ENCODE data around the gene GASK1A. TPM values are rescaled to one million over a fixed set of nuclear protein-coding genes. Genes with fewer than 3 reads are reported as not detected.

GASK1A gene
- total and polyA plus RNA-seq, 7 donors, result 0.92 to 32.7 (median 8.1) TPM

DNA sequence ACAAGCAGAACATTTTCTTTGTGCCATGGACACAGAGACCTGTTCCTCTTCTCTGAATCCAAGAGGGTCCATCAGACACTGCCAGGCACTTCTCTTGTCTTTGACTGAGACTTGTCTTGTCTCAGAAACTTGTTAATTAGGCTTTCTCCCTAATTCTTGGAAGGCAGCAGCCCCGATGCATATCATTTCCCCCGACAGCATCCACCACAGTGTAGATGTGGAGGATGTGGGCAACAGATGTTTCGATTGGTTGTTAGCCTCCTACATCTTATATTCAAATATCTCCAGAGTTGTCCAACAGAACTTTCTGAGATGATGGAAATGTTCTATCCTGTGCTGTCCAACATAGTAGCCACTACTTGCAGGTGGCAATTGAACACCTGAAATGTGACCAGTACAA lies 15.5 kb downstream of the GASK1A start:
- peaks cover 0 to 40% (median 23%) of the 10 kb centered on the region in 4 donors for H3K4me1 ChIP-seq
- DNase-seq, result no peak
- no peaks in the 10 kb centered on the region for H3K36me3 ChIP-seq
- H3K27me3 ChIP-seq, result no peaks in the 10 kb centered on the region
- intact Hi-C loops (cut with DNase I), result no loop called here
- no peak overlapping the region for H3K4me3 ChIP-seq
- no peak overlapping the region for H3K27ac ChIP-seq
- H3K9me3 ChIP-seq, result no peaks in the 10 kb centered on the region
- TF ChIP-seq, protein P1, sequence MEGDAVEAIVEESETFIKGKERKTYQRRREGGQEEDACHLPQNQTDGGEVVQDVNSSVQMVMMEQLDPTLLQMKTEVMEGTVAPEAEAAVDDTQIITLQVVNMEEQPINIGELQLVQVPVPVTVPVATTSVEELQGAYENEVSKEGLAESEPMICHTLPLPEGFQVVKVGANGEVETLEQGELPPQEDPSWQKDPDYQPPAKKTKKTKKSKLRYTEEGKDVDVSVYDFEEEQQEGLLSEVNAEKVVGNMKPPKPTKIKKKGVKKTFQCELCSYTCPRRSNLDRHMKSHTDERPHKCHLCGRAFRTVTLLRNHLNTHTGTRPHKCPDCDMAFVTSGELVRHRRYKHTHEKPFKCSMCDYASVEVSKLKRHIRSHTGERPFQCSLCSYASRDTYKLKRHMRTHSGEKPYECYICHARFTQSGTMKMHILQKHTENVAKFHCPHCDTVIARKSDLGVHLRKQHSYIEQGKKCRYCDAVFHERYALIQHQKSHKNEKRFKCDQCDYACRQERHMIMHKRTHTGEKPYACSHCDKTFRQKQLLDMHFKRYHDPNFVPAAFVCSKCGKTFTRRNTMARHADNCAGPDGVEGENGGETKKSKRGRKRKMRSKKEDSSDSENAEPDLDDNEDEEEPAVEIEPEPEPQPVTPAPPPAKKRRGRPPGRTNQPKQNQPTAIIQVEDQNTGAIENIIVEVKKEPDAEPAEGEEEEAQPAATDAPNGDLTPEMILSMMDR (IDR thresholded peaks at IDR 0.05), result no peak
- no peak for TF ChIP-seq POLR2A (IDR thresholded peaks at IDR 0.05)
- no peak for TF ChIP-seq POLR2AphosphoS5 (IDR thresholded peaks at IDR 0.05)
- TF ChIP-seq EP300 (IDR thresholded peaks at IDR 0.05), result no peak
- WGBS, 2 donors, result 84 to 91% methylated on average over 3 of the region's 3 CpGs

DNA sequence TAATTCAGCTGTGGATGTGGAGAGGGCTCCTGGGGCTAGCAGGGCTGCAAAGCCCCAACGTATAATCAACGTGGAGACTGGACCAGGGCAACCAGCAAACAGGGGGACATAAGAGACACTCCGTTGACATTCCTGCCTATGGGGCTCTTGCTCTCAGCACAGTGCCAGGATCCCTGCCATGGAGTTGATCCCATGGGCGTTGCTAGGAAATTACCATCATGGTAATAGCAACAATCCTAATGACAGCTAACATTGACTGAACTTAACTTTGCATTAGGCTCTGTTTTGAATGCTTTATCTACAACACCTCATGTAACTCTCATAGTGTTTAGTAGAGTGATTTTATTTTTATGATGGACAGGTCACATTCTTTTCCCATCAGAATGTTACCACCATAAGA lies 16.9 kb downstream of the GASK1A start:
- no peak for DNase-seq
- intact Hi-C loops (cut with DNase I), result no loop called here
- Histone ChIP-seq H3K4me1 (peaks cover 0 to 54% (median 37%) of the 10 kb centered on the region in 4 donors), H3K4me3 (no peak overlapping the region), H3K27me3 (no peaks in the 10 kb centered on the region), H3K36me3 (no peaks in the 10 kb centered on the region), H3K9me3 (no peaks in the 10 kb centered on the region), H3K27ac (peak overlapping the region in 3 of 4 donors; percentile 70 to 89 (median 87))
- TF ChIP-seq EP300 (IDR thresholded peaks at IDR 0.05) (no peak), POLR2AphosphoS5 (IDR thresholded peaks at IDR 0.05) (no peak), POLR2A (IDR thresholded peaks at IDR 0.05) (no peak)
- TF ChIP-seq, protein P1 (IDR thresholded peaks at IDR 0.05), result no peak
- WGBS, 2 donors, result 82 to 87% methylated on average over 4 of the region's 4 CpGs

DNA sequence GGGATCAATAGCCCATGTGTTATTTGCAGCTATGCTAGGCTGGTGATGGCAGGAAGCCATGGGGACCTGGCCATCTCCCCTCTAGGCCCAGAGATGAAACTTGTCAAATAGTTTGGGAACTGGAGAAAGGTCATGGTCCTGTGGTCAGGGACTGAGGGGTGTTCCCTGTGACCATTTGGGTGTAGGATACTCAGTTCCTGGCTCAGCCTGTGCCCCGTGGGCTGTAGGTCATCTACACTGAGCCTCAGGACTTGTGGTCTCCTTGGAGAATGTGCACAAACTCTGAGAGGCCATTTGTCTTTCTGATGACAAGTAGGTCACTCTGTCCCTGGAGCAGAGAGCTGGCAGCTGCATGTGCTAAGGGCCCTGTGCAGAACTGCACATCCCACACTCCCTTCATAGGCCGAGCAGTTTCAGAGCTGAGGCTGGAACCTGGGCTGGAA lies 17.5 kb downstream of the GASK1A start:
- Histone ChIP-seq H3K36me3 (no peaks in the 10 kb centered on the region), H3K27me3 (no peaks in the 10 kb centered on the region), H3K9me3 (no peaks in the 10 kb centered on the region), H3K27ac (peak overlapping the region; percentile 38 to 89 (median 78)), H3K4me1 (peaks cover 0 to 60% (median 43%) of the 10 kb centered on the region in 4 donors), H3K4me3 (no peak overlapping the region)
- TF ChIP-seq, protein P1 (IDR thresholded peaks at IDR 0.05), result no peak
- TF ChIP-seq POLR2AphosphoS5 (IDR thresholded peaks at IDR 0.05) (peak in 2 of 4 donors; percentile 12 to 53), POLR2A (IDR thresholded peaks at IDR 0.05) (no peak)
- no peak for DNase-seq
- intact Hi-C loops (cut with DNase I), result no loop called here
- WGBS, 2 donors, result 88 to 91% methylated on average over 2 of the region's 2 CpGs

DNA sequence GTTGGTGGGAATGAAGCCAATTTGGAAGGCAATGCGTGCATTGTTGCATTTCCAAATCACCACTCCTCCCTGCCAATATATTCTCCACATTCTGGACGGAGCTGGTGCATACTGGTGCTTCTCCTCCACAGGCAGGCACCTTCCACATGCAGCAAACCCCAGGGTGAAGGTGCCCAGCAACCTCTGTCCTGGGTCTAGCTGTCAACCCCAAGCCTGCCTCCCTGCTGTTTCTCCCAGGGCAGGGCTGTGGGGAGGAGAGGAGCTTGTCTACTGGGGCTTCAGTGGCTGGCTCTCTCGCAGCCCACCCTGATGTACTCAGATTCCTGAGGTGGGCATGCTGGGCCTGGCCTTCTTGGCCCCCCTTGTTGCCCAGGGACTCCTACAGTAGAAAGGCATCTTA lies 20.1 kb downstream of the GASK1A start:
- Histone ChIP-seq H3K27ac (peak overlapping the region; percentile 63 to 90 (median 88)), H3K9me3 (no peaks in the 10 kb centered on the region), H3K4me3 (no peak overlapping the region), H3K4me1 (peaks cover 0 to 83% (median 60%) of the 10 kb centered on the region in 4 donors), H3K27me3 (no peaks in the 10 kb centered on the region), H3K36me3 (no peaks in the 10 kb centered on the region)
- no peak for DNase-seq
- intact Hi-C loops (cut with DNase I), result no loop called here
- 82 to 89% methylated on average over 3 of the region's 3 CpGs for WGBS, 2 donors
- no peak for TF ChIP-seq POLR2A (IDR thresholded peaks at IDR 0.05)

DNA sequence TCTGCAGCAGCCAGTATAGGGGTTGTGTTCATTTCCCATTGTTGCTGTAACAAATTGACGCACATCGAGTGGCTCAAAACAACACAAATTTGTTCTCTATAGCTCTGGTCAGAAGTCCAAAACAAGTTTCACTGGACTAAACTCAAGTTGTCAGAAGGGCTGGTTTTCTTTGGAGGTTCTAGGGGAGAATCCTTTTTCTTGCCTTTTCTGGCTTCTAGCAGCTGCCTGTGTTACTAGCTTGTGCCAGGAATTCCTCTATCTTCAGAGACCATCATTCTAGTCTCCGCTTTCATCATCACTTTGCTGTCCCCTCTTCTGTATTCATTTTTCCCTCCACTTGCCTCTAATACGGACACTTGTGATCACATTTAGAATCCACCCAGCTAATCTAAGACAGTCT lies 20.5 kb downstream of the GASK1A start:
- DNase-seq, result no peak
- Histone ChIP-seq H3K36me3 (no peaks in the 10 kb centered on the region), H3K9me3 (no peaks in the 10 kb centered on the region), H3K27me3 (no peaks in the 10 kb centered on the region), H3K4me1 (peaks cover 0 to 83% (median 60%) of the 10 kb centered on the region in 4 donors), H3K27ac (peak overlapping the region; percentile 63 to 90 (median 88)), H3K4me3 (no peak overlapping the region)
- intact Hi-C loops (cut with DNase I), result loop anchor here (2.0 to 5.0 kb wide), 2 partner anchors 37 to 105 kb away; no protein-coding TSS in a partner anchor
- TF ChIP-seq POLR2AphosphoS5 (IDR thresholded peaks at IDR 0.05) (no peak), POLR2A (IDR thresholded peaks at IDR 0.05) (no peak), EP300 (IDR thresholded peaks at IDR 0.05) (no peak)
- TF ChIP-seq, protein P1 (IDR thresholded peaks at IDR 0.05), result no peak
- WGBS, 2 donors, result 89 to 95% methylated on average over 4 of the region's 4 CpGs

Data from sigmoid colon (tissue), 7 donors.